ENCODE measurements around the gene CALHM2.

DNA sequence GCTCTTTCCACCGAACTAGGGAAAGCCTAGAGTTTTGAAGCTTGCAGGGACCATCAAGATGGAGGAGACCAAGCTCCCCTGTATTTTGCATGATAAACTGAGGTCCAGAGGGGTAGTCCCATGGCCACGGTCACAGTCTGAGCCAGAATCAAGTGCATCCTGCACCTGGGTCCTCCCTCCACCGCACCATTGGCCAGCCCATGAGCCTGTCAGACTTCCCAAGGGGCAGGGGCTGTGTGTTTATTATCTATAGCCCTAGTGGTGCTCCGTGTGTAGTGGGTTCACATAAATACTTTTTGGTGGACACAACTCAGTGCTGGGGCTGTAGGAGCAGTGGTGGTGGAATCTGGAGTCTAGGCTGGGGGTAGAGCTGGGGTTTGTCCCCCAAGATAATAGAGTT, 23.3 kb upstream of the CALHM2 start:
- TF ChIP-seq ZNF138 (CRISPR knock-in tag; conservative IDR thresholded peaks at IDR 0.05) (no peak), ETV6 (CRISPR knock-in tag; IDR thresholded peaks at IDR 0.05) (no peak), ZNF121 (CRISPR knock-in tag; IDR thresholded peaks at IDR 0.05) (no peak), SMAD4 (CRISPR knock-in tag; IDR thresholded peaks at IDR 0.05) (no peak), JUN (CRISPR knock-in tag; IDR thresholded peaks at IDR 0.05) (no peak), SP1 (CRISPR knock-in tag; conservative IDR thresholded peaks at IDR 0.05) (no peak)
- TF ChIP-seq, protein P1, sequence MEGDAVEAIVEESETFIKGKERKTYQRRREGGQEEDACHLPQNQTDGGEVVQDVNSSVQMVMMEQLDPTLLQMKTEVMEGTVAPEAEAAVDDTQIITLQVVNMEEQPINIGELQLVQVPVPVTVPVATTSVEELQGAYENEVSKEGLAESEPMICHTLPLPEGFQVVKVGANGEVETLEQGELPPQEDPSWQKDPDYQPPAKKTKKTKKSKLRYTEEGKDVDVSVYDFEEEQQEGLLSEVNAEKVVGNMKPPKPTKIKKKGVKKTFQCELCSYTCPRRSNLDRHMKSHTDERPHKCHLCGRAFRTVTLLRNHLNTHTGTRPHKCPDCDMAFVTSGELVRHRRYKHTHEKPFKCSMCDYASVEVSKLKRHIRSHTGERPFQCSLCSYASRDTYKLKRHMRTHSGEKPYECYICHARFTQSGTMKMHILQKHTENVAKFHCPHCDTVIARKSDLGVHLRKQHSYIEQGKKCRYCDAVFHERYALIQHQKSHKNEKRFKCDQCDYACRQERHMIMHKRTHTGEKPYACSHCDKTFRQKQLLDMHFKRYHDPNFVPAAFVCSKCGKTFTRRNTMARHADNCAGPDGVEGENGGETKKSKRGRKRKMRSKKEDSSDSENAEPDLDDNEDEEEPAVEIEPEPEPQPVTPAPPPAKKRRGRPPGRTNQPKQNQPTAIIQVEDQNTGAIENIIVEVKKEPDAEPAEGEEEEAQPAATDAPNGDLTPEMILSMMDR (IDR thresholded peaks at IDR 0.05), result no peak
